ENCODE measurements around the gene MS4A18.

- TF ChIP-seq CTCF (IDR thresholded peaks at IDR 0.05) = no peak
- no peak for TF ChIP-seq POLR2A (IDR thresholded peaks at IDR 0.05)
Observed at GRCh38 chr11:60777572-60777971, 53.1 kb downstream of the MS4A18 start.

All from lower leg skin (tissue), 3 donors.